Measurements from ENCODE around the gene TH. TPM values are rescaled to one million over a fixed set of nuclear protein-coding genes. Genes with fewer than 3 reads are reported as not detected.
A peak's percentile ranks its signal among the peaks of the same experiment; 100 is the strongest.

Gene TH
- total and polyA plus RNA-seq, 2 of the 8 experiments (the other 6 are each of a cell fraction or from before 2014, with no cell fraction given), result 0.09 TPM; not detected in 1

DNA sequence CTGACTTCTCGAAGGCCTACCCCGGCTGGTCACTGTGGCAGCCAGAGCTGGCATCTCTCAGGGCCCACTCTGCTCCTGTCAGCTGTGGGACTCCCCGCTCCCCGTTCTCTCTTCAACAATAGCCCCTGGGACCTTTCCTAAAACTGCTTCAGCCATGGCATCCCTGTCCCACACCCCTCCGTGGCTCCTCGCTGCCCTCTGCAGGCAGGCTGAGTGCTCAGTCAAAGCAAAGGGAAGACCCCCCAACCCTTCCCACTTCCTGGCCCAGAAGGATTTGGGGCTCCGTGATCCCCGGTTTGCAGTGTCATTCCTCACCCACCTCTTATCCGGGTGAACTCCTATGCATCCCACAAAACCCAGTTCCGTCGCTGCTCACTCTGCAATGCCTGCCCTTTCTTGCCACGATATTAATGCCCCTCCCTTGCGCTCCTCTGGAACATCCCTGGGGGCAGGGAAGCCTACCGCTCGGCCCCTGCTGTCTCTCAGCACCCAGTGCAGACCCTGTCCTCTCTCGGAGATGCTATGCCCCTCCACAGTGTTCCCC lies 1.6 kb upstream of the TH start:
- no peak overlapping the region for H3K9ac ChIP-seq (replicated peaks in 1 of 4; ENCODE audit: extremely low read depth in 1 of 4, low read depth in 3 of 4, low read length in 3 of 4)
- H3K4me1 ChIP-seq (replicated peaks in 1 of 4; ENCODE audit: control insufficient read depth in 3 of 4, insufficient read depth in 4 of 4, low read length in 3 of 4), result peaks cover 0 to 3% (median 1%) of the 10 kb centered on the region in 4 experiments; a peak in 1 of 7 replicates
- no peak for TF ChIP-seq ZNF274 (IDR thresholded peaks at IDR 0.05; ENCODE audit: borderline replicate concordance, extremely low read depth, low read length)
- TF ChIP-seq TEAD4 (IDR thresholded peaks at IDR 0.05; ENCODE audit: low read depth, low read length), result no peak
- peak; percentile 45 to 49; a peak in 3 of 4 replicates for TF ChIP-seq RAD21 (IDR thresholded peaks at IDR 0.05 in 1 of 2, conservative IDR thresholded peaks at IDR 0.05 in 1 of 2; ENCODE audit: low read depth in 2 of 2, low read length in 2 of 2)
- TF ChIP-seq CBX8 (IDR thresholded peaks at IDR 0.05; ENCODE audit: borderline replicate concordance, low read depth, low read length), result no peak
- TF ChIP-seq BCL11A (IDR thresholded peaks at IDR 0.05; ENCODE audit: low read depth in 2 of 2, low read length in 2 of 2), result no peak
- TF ChIP-seq RBBP5 (IDR thresholded peaks at IDR 0.05; ENCODE audit: borderline replicate concordance, low read depth, low read length), result no peak
- TF ChIP-seq, protein P1, sequence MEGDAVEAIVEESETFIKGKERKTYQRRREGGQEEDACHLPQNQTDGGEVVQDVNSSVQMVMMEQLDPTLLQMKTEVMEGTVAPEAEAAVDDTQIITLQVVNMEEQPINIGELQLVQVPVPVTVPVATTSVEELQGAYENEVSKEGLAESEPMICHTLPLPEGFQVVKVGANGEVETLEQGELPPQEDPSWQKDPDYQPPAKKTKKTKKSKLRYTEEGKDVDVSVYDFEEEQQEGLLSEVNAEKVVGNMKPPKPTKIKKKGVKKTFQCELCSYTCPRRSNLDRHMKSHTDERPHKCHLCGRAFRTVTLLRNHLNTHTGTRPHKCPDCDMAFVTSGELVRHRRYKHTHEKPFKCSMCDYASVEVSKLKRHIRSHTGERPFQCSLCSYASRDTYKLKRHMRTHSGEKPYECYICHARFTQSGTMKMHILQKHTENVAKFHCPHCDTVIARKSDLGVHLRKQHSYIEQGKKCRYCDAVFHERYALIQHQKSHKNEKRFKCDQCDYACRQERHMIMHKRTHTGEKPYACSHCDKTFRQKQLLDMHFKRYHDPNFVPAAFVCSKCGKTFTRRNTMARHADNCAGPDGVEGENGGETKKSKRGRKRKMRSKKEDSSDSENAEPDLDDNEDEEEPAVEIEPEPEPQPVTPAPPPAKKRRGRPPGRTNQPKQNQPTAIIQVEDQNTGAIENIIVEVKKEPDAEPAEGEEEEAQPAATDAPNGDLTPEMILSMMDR (IDR thresholded peaks at IDR 0.05; ENCODE audit: control extremely low read depth in 1 of 3, insufficient read depth in 1 of 3, low read depth in 1 of 3, low read length in 3 of 3), result peak in 2 of 3 experiments; percentile 58 to 82; a peak in 3 of 4 replicates
- FAIRE-seq, result no peak
- H3K36me3 ChIP-seq (ENCODE audit: control insufficient read depth in 2 of 4, insufficient read depth in 4 of 4, low read length in 3 of 4), result no peaks in the 10 kb centered on the region; a peak in 1 of 8 replicates
- 71% methylated on average over 16 of the region's 16 CpGs; no CpG with 5 or more reads in 1 of the 2 experiments for WGBS, 2 experiments (ENCODE audit: extremely low coverage in 1 of 2, insufficient coverage in 1 of 2, insufficient read length in 1 of 2, insufficient replicate concordance in 2 of 2, low coverage in 1 of 2, low lambda C conversion rate in 2 of 2, missing lambda C conversion rate in 1 of 2)
- H2BK12ac ChIP-seq (ENCODE audit: low read depth, low read length), result no peak overlapping the region; the same call in 1 of the 2 replicates
- no peak overlapping the region for H4K5ac ChIP-seq (ENCODE audit: insufficient read length, low read depth, low read length)
- no peak overlapping the region for H2BK15ac ChIP-seq (ENCODE audit: low read length)
- H3K4me2 ChIP-seq (ENCODE audit: insufficient read depth in 1 of 2, low read depth in 2 of 2, low read length in 2 of 2), result no peak overlapping the region
- no peak overlapping the region for H2AFZ ChIP-seq (ENCODE audit: low read length)
- peak in 1 of 2 experiments; percentile 79 for DNase-seq (ENCODE audit: low read depth in 1 of 2, low spot score in 2 of 2)
- H3K79me1 ChIP-seq (ENCODE audit: low read depth, low read length), result no peaks in the 10 kb centered on the region
- H3K18ac ChIP-seq (ENCODE audit: extremely low read depth, low read length), result no peak overlapping the region
- H2AK5ac ChIP-seq (ENCODE audit: low read depth, low read length), result no peak overlapping the region
- H2BK120ac ChIP-seq (replicated peaks; ENCODE audit: low read depth, low read length), result no peak overlapping the region
- H3K9me3 ChIP-seq (ENCODE audit: insufficient read depth in 2 of 2, low read depth in 1 of 2, low read length in 1 of 2), result no peaks in the 10 kb centered on the region
- CTCF ChIA-PET (ENCODE audit: partially characterized antibody), result interaction anchor here (0.7 to 20.6 kb wide), 8 partner anchors 9 to 245 kb away, joined by 3 to 244 read pairs (median 5); partner anchors contain the start of gene INS
- no peak overlapping the region for H3K14ac ChIP-seq (ENCODE audit: insufficient read length)
- H3K4me3 ChIP-seq (ENCODE audit: extremely low read depth in 1 of 4, insufficient read depth in 2 of 4, low read depth in 3 of 4, low read length in 4 of 4), result no peak overlapping the region
- H2BK20ac ChIP-seq (ENCODE audit: low read length), result no peak overlapping the region
- no peak overlapping the region for H3K4ac ChIP-seq (replicated peaks; ENCODE audit: insufficient read length, low read depth, low read length)
- H2BK5ac ChIP-seq (ENCODE audit: low read depth, low read length), result no peak overlapping the region
- H3K79me2 ChIP-seq (ENCODE audit: control insufficient read depth in 1 of 2, insufficient read depth in 2 of 2, low read length in 2 of 2), result no peaks in the 10 kb centered on the region
- POLR2A ChIA-PET (ENCODE audit: partially characterized antibody), result interaction anchor here (0.8 kb wide), 1 partner anchor 20 kb away, joined by 3 read pairs; no protein-coding TSS in a partner anchor
- H3K27ac ChIP-seq (ENCODE audit: low read depth, low read length), result no peak overlapping the region
- no peak overlapping the region for H4K91ac ChIP-seq (replicated peaks; ENCODE audit: insufficient read length, low read length)
- H3K27me3 ChIP-seq (replicated peaks in 1 of 4; ENCODE audit: control insufficient read depth in 3 of 4, extremely low read depth in 1 of 4, insufficient read depth in 3 of 4, low read length in 3 of 4), result no peaks in the 10 kb centered on the region
- peaks cover 0 to 6% of the 10 kb centered on the region in 2 experiments for H4K20me1 ChIP-seq (replicated peaks in 1 of 2; ENCODE audit: control insufficient read depth in 1 of 2, insufficient read depth in 2 of 2, low read length in 2 of 2)
- no peak overlapping the region for H4K8ac ChIP-seq (ENCODE audit: extremely low read depth, insufficient read depth, low read length)
- H3K23me2 ChIP-seq (ENCODE audit: low read depth, low read length), result no peaks in the 10 kb centered on the region
- H3K23ac ChIP-seq (ENCODE audit: insufficient read length), result no peak overlapping the region
- H3K56ac ChIP-seq (replicated peaks; ENCODE audit: insufficient read length, low read depth, low read length), result no peak overlapping the region
